GM18858 (cell line): Measurements from ENCODE around the gene RBM18.

Source experiments
- ATAC-seq: cut with Tn5 transposase; IDR thresholded peaks from one replicate; pipeline ENCODE4 v1.9.1; 2021; ENCODE audit not compliant: unreplicated experiment

Gene RBM18

DNA sequence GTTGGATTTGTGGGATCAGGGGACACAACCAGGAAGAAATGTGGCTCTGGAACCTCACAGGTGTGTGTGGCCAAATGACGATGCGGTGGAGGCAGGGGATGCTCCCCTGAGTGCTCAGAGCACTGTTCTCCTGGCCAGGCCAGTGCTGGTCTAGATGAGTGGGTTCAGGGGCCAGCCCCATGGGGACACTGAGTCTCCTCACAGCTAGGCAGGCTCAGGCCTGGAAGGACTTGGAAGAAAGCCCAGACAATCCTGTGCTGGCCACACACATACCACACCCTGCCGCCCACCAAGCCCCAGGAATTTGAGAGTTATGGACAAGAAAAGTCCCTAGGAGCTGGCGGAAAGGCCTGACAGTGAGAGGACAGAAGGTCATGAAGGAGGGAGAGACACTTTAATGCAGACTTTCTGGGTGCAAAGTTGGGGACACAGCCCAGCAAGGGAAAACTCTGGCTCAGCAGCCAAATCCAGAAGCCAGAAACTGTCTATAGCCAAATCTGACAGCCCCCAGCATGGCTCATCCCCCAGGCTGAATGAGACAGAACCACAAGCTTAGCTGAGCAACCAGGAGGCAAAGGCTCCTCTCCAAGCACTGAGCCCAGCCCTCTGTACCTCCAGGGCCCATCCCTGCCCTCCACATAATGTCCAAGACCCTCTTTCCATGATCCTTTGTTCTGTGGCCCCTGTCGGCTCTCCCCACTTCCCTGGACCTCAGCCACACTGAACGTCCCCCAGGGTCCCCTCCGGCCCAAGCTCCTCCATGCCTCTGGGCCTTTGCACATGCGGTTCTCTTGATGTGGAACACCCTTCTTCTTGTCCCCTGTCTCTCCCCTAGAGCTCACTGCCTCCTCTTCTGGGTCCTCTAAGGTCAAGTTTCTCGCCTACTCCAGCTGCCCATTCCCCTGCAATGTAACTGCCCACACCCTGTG is 58.3 kb downstream of the RBM18 start:
- ATAC-seq: no peak

DNA sequence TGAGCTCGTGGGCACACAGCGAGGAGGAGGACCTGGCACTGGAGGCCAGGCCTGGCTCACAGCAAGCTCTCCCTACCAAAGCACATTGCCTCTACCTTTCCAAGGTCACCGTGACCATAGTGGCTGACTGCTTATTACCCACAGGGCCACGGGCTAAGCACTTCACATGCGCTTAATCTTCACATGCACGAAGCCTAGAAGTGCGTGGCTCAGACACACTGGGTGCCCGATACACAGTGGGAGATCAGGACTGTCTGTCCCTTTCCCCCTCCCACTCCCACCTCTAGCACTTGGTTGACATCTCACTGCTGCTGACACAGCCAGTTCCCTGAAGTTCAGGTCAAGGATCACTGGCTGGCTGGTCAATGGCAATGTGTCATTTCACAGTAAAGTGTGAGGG is 59.5 kb downstream of the RBM18 start:
- ATAC-seq: no peak

DNA sequence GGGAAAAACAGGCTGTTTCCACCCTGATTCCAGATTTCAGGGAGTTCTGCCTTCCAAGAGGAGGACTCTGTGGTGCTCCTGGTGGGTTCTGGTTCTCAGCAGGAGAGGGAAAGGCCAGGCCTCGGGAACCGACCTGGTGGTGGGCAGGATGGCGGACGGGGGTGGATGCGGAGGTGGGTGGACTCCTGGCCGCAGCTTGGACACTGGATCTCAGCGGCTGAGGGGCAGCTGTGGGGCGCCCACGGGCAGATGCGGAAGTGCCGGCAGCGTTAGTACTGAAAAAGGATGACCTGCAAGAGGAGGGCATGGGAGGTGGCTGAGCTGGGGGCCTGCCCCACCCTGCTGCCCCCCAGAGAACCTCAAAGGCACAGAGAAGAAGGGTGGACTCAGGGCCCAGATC is 60.1 kb downstream of the RBM18 start:
- ATAC-seq: no peak

DNA sequence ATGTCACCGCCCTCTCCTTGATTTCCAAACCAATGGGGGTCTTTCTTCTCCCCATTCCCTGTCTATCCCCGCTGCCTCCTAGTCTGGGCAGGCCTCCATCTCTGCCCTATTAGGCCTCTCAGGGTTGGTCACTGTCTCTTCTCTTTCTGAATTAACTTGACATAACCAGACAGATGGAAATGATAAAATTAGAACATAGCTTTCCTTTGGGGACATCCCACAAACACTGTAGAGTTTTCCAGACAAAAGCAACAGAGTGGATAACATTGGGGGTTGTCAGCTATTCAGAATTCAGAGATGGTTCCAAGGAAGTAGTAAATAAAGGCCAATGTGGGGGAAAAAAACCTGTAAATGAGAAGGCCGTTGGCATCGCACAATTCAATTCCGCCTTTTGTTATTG is 60.6 kb downstream of the RBM18 start:
- ATAC-seq: no peak

DNA sequence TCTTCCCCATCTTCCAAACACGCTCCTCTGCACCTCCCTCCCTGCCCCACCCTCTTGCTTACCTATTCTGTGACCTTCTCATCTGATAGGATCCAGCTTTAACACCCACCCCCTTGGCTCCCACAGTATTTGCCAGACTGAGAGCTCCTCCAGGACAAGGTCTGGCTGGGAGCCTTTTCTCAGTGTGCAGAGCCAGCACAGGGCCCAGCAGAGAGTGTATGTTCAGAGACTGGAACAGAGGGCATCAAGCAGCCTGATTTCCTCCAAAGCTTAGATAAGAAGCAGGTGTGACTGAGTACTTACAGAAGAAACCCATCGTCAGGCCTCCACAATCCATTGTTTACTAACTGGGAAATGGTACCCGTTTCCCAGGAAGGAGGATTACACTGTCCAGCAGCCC is 62.5 kb downstream of the RBM18 start:
- ATAC-seq: no peak

DNA sequence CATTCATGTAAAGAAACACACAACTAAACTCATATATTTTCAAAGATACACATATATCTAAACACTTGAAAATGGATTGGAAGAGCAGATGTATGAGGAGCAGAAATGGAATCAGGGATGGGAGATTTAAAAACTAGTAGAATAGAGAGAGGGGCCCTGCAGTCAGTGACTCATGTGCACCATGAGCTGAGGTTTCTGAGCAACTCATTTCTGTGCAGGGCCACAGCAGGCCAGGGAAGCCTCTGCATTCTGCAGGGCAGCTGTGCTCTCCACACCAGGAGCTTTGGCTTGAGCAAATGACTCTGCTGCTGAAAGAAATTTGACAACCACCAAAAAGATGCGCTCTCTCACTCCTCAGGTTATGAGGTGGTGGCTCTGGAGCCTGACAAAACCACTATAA is 63.0 kb downstream of the RBM18 start:
- ATAC-seq: no peak

DNA sequence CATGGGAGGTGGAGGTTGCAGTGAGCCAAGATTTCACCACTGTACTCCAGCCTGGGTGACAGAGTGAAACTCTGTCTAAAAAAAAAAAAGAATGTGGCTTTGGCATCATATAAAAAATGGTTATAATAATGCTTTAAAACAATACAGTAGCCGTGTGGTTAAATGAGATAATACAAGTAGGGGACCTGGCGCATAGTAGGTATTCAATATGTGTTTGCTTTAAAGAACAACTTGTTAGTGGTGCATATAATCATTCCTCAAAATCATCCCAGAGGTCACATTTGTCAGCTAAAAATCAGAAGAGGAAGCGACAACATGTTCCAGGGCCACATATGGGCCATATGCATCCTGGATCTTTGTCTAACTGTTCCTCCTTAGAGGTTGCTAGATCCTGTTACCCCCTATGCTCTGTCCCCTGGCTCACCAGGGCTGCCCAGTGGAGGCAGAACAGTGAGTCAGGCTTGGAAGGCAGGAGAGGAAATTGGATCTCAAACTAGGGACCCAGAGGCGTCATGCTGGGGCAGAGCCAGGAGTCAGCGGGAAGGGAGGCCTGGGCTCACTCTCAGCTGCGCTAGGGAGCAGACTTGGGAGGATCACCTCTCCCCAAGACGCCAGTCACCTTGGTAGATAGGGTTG is 63.6 kb downstream of the RBM18 start:
- ATAC-seq: no peak

DNA sequence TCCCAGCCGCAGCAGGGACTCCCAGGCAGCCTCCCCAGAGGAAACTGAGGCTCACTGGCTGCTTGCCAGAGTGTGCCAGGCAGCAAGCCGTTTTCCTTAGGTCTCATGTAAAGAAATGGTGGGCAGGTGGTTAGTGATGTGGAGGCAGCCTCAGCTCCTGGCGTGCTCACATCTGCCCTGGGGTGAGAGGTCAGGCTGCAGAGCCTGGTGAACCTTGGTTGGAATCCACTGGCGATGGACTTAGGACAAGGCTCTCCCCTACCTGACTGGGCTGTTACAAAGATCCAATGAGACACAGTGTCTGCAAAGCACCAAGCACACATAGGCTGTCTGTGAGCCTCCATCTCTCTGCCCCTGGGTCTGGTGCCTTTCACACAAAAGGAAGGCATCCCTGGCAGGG is 66.8 kb downstream of the RBM18 start:
- no peak for ATAC-seq

DNA sequence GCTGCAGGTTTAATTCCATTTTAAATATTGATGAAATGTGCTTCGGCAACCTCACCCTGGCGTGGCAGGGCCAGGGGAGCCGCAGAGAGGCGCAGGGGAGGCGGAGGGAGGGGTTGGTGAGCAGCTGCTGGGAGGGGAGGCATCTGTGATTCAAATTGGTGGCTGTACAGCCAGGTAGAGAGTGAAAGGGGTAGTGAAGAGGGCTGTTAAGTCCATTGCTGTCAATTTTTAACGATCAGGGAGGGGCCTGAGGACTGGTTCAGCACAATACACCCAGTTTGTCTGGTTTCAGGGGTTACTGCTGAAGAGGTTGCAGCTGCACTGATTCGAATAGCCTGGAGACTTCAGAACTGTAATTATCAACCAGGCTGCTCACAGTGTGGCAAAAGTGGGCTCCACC is 67.2 kb downstream of the RBM18 start:
- ATAC-seq: no peak

DNA sequence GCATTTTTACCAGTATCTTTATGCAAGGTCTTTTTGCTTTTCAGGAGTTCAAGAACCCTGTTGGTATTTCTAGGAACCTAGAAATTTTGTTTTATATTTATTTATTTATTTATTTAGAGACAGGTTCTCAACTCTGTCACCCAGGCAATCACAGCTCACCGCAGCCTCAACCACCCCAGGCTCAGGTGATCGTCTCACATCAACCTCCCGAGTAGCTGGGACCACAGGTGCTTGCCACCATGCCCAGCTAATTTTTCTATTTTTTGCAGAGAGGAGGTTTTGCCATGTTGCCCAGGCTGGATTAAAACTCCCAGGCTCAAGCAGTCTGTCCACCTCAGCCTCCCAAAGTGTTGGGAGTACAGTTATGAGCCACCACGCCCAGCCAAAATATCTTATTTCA is 68.8 kb downstream of the RBM18 start:
- ATAC-seq: no peak

DNA sequence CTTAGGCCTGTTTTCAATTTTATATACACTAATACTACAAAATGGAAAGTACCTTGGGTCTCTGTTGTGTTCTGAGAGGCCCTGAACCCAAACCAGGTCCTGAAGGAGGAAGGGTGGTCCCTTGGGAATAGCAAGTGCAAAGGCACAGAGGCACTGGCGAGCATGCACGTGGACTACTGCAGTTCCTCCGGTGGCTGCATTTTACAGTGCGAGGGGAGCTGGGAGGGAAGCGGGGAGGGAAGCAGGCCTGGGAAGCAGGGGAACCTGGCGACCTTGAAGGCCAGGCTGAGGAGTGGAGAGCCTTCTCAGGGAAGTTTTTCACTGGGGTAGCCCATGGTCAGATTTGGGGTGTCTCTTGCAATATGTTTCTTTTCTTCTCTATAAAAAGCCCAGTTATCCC is 71.0 kb downstream of the RBM18 start:
- ATAC-seq: no peak

DNA sequence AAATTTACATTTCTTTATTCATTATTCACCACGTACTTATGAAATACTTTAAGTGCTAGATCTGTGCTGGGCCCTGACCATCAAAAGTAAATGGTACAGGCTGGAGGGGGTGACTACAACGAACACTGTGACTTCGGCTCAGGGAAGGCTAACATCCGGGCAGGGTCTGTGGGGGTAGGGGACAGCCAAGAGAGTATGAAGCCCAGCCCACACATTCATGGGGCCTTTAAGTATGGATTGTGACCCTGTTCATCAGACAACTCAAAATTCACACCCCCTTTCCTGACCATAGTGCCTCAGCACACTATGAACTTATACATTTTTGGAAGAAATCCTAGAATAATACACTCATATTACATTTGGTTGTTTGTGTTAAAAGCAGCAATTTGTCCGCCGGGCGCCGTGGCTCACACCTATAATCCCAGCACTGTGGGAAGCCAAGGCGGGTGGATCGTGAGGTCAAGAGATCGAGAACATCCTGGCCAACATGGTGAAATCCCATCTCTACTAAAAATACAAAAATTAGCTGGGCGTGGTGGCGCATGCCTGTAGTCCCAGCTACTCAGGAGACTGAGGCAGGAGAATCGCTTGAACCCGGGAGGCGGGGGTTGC is 71.6 kb downstream of the RBM18 start:
- no peak for ATAC-seq

DNA sequence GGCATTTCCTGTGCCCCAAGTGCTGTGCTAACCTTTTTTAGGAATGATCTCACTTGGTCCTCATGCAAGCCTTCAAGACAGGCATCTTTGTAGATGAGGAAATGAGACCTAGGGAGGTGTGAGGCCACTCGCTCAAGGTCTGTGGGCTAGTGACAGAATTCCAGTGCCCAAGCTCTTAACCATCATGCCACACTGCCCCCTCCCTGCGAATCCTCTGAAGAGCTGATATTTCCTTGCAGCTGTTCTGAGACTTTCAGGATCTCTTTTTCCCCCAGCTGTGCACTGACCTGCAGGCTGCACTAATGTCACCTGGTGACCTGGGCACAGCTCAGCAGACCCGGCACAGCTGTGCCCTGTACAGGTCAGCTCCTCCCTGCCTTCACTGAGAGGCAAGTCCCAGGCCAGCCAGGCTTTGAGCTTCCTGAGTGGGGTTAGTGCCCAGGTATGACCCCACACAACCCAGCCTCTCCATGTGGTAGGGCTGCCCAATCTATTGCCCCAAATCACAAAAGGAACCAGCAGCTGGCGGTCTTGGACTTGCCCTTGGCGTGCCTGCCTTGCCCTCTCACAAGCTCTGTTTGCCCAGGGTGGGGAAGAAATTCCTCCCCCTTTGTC is 72.3 kb downstream of the RBM18 start:
- no peak for ATAC-seq

DNA sequence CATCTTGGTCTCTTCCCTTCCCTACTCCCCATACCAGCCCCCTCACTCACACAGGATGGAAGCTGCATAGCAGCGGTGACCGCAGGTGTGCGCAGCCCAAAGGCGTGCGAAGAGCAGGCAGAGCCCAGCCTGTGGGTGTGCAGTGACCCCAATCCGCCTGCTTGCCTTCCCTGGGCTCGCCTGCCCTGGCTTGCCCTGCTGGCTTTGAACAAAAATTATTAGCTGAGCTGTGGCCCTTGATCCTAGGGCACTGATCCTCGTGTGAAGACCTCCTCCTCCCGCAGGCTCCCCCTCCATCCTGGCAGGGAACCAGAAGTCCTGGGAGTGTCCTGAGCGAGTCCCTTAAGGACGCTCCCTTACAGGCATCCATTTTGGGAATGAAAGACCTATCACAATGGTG is 73.1 kb downstream of the RBM18 start:
- no peak for ATAC-seq

DNA sequence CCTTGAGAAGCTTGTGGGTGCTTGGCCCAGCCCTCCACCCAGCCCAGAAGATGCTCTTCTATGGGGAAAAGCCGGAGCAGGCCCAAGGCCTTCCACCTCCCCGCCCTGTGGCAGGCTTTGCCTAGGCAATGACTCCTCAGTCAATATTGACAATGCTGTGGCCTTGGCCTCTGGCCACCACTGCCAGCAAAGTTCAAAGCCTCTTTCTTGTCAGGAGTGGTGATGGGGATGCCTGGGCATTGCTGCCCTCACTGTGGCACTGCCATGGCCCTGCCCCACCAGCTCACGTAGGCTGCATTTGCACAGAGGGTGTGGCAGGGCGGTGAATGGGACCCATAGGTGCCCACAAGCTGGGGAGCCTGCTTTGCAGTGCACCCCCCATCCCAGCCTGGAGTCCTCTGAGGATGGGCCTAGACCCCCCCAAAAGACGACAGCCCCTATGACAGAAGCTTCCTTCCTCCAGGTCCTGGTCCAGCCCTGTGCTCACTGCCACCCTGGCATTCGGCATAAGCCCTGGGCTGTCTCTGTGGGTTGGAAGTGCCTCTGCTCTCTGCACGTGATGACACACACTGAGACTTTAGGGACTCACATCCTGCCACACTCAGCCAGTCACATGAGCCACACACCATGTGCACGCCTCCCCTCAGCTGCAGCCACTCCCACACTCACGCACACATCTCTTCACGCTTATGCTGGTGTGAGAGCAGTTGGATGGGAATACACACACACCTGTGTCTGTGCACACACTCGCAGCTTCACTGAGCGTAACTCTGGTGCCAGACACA is 73.9 kb downstream of the RBM18 start:
- no peak for ATAC-seq

DNA sequence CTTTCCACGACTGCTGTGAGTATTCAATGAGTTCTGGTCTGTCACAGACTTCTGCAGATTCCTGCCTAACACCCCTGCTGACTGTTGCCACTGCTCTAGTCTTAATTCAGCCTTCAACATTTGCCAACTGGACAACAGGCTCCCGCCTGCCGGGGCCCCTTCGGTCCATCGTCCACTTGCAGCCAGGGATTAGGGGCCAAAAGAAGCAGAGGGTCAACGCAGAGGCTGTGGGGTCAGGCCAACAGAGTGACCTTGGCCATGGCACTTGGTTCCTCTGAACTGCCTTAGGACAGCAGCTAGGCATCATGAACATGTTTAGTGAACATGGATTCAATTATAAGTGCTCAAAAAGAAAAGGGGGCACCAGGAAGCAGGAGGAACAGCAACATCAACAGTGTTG is 76.3 kb downstream of the RBM18 start:
- no peak for ATAC-seq
